OCI-LY3 (cell line): ENCODE measurements around the gene WIZ.

Experiments used
- H2AFZ ChIP-seq: fragments of 200-600, 300-600 bp; shearing (Covaris generic); 2 replicates; pipeline ENCODE4 v1.6.0; 2014; ENCODE audit warnings: antibody characterized with exemption, low read depth, low read length
- H3K27ac ChIP-seq: fragments of 200-600, 300-600 bp; sonication (generic); 2 replicates; pipeline ENCODE4 v1.5.1; 2014; ENCODE audit warnings: mild to moderate bottlenecking, low read length, moderate library complexity, mixed read lengths
- H3K27me3 ChIP-seq: fragments of 200-600, 300-600 bp; sonication (generic); 2 replicates; pipeline ENCODE4 v1.6.1; 2014; ENCODE audit warnings: low read depth, low read length, mixed read lengths
- H3K36me3 ChIP-seq: fragments of 200-600, 300-600 bp; sonication (generic); replicated peaks from 2 replicates; pipeline ENCODE3; 2014; ENCODE audit warnings: low read depth, low read length, mixed read lengths
- H3K4me1 ChIP-seq: fragments of 300-600, 200-600 bp; sonication (generic); 2 replicates; pipeline ENCODE4 v1.6.1; 2014; ENCODE audit warnings: low read length, mixed read lengths
- H3K4me2 ChIP-seq: fragments of 200-600, 300-600 bp; sonication (generic); 2 replicates; pipeline ENCODE4 v1.6.1; 2014; ENCODE audit warnings: low read length, mixed read lengths
- H3K4me3 ChIP-seq: fragments of 300-600, 200-600 bp; sonication (generic); 2 replicates; pipeline ENCODE4 v1.5.1; 2014; ENCODE audit warnings: antibody characterized with exemption, mild to moderate bottlenecking, low read length, moderate library complexity
- H3K79me2 ChIP-seq: fragments of 300-600, 200-600 bp; shearing (Covaris generic); 2 replicates; pipeline ENCODE4 v1.6.1; 2014; ENCODE audit warnings: mild to moderate bottlenecking, low read length, mixed read lengths
- H3K9ac ChIP-seq: fragments of 300-600, 200-600 bp; shearing (Covaris generic); 2 replicates; pipeline ENCODE4 v1.6.0; 2014; ENCODE audit warnings: mild to moderate bottlenecking, low read length, moderate library complexity
- H3K9me3 ChIP-seq: fragments of 200-600, 300-600 bp; shearing (Covaris generic); 2 replicates; pipeline ENCODE4 v1.6.1; 2014; ENCODE audit warnings: low read length, mixed read lengths; ENCODE audit not compliant: insufficient read depth
- H4K20me1 ChIP-seq: fragments of 200-600, 300-600 bp; sonication (generic); 2 replicates; pipeline ENCODE4 v1.6.1; 2016; ENCODE audit warnings: low read length, mixed read lengths; ENCODE audit not compliant: insufficient read depth
- EZH2phosphoT487 ChIP-seq: fragments of 200-600 bp; shearing (Covaris generic); IDR thresholded peaks from 2 replicates; pipeline ENCODE4 v1.6.1; 2018; ENCODE audit warnings: antibody characterized with exemption, mixed run types, low read depth
- TF ChIP-seq, protein P1 (sequence below): fragments of 200-600, 300-600 bp; sonication (generic); IDR thresholded peaks from 2 replicates; pipeline ENCODE4 v1.5.1; 2014; ENCODE audit warnings: antibody characterized with exemption, low read length, low read depth

Gene WIZ

DNA sequence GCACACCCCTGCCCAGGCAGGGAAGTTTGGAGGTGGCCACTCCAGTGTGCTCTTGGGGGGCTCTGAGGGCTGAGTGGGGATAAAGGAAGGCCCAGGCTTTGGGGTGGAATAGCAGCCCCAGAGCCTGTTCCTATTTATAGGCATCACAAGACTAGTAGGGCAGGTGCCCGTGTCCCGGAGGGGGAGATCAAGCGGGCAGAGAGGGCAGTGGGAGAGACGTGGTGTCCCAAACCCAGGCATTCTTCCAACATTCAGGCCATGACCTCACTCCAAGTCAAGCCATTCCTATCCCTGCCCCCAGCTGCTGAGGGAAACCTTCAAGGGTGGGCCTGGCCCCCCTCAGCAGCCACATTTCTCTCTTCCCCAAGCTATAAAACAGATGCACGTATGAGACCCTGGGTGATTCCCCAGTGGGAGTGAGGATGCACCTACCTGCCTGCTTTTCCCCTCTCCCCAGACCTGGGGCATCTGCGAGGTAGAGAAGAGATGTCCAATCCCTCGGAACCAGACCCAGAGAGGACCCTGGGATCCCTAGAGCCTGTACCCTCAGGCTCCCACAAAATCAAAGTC lies 3.9 kb downstream of the WIZ start:
- Histone ChIP-seq H3K36me3 (no peaks in the 10 kb centered on the region), H3K79me2 (no peaks in the 10 kb centered on the region), H3K4me2 (no peak overlapping the region), H2AFZ (no peak overlapping the region), H3K4me3 (no peak overlapping the region), H4K20me1 (no peaks in the 10 kb centered on the region), H3K9ac (no peak overlapping the region), H3K27ac (no peak overlapping the region), H3K4me1 (peaks cover 20% of the 10 kb centered on the region), H3K9me3 (no peaks in the 10 kb centered on the region), H3K27me3 (no peaks in the 10 kb centered on the region)
- TF ChIP-seq, protein P1, sequence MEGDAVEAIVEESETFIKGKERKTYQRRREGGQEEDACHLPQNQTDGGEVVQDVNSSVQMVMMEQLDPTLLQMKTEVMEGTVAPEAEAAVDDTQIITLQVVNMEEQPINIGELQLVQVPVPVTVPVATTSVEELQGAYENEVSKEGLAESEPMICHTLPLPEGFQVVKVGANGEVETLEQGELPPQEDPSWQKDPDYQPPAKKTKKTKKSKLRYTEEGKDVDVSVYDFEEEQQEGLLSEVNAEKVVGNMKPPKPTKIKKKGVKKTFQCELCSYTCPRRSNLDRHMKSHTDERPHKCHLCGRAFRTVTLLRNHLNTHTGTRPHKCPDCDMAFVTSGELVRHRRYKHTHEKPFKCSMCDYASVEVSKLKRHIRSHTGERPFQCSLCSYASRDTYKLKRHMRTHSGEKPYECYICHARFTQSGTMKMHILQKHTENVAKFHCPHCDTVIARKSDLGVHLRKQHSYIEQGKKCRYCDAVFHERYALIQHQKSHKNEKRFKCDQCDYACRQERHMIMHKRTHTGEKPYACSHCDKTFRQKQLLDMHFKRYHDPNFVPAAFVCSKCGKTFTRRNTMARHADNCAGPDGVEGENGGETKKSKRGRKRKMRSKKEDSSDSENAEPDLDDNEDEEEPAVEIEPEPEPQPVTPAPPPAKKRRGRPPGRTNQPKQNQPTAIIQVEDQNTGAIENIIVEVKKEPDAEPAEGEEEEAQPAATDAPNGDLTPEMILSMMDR = no peak
- no peak for TF ChIP-seq EZH2phosphoT487

DNA sequence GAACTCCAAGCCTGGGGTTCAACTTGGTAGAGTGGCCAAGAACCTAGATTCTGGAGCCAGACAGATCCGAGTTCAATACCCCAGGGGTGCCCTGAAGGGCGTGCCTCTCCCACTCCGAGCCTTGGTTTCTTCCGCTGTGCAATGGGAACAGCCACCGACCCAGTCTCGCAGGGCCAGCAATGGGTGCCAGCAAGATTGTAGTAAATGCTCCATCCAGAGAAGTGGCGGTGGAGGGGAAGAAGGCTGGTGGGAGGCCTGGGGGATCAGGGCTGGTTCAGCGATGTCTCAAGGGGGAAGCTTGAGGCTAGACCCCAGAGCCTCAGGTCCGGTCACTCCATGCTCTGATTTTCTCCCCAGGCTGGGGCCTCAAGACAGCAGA lies 4.5 kb downstream of the WIZ start:
- H4K20me1 ChIP-seq = no peaks in the 10 kb centered on the region
- TF ChIP-seq, protein P1 = no peak
- TF ChIP-seq EZH2phosphoT487 = no peak
- H3K9ac ChIP-seq = no peak overlapping the region
- H3K9me3 ChIP-seq = no peaks in the 10 kb centered on the region
- H3K79me2 ChIP-seq = no peaks in the 10 kb centered on the region
- H2AFZ ChIP-seq = no peak overlapping the region
- H3K4me3 ChIP-seq = no peak overlapping the region
- no peak overlapping the region for H3K4me2 ChIP-seq
- no peaks in the 10 kb centered on the region for H3K36me3 ChIP-seq
- peaks cover 20% of the 10 kb centered on the region for H3K4me1 ChIP-seq
- H3K27me3 ChIP-seq = no peaks in the 10 kb centered on the region
- no peak overlapping the region for H3K27ac ChIP-seq

DNA sequence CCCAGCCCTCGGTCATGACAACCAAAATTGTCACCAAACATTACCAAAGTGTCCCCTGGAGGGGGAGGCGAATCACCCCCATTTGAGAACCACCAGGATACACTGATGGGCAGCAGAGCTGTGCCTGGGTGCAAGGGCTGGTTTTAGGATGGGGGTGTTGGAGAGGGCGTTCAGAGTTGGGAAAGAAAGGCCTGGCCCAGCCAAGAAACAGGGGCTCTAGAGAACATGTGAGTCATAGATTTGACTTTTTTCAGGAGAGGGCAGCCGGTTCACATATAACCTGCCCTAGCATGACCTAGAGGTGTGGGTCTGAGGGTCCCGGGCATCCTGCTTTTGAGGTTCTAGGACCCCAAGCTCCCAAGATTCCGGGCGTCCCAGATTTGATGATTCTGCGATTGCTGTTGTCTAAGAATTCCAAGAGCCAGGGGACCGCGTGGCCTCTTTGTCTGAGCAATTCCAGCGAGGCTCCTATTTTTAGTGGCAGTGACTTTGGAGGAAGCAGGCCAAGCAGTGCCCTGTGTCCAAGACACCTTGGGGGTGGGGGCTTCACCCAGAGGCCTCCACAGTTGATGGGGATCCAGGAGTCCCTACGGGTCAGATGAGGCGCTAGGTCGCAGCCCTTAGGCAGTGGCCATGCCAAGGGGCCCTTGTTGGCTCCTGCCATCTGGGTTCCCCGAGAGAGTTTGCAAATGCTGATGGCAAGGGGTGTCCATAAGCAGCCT lies 5.1 kb downstream of the WIZ start:
- H3K4me1 ChIP-seq = peaks cover 18% of the 10 kb centered on the region
- H3K79me2 ChIP-seq = no peaks in the 10 kb centered on the region
- no peak overlapping the region for H3K4me2 ChIP-seq
- TF ChIP-seq EZH2phosphoT487 = no peak
- TF ChIP-seq, protein P1 = no peak
- H3K9ac ChIP-seq = no peak overlapping the region
- H4K20me1 ChIP-seq = no peaks in the 10 kb centered on the region
- no peak overlapping the region for H3K27ac ChIP-seq
- no peaks in the 10 kb centered on the region for H3K36me3 ChIP-seq
- H3K27me3 ChIP-seq = no peaks in the 10 kb centered on the region
- no peaks in the 10 kb centered on the region for H3K9me3 ChIP-seq
- H2AFZ ChIP-seq = no peak overlapping the region
- H3K4me3 ChIP-seq = no peak overlapping the region

DNA sequence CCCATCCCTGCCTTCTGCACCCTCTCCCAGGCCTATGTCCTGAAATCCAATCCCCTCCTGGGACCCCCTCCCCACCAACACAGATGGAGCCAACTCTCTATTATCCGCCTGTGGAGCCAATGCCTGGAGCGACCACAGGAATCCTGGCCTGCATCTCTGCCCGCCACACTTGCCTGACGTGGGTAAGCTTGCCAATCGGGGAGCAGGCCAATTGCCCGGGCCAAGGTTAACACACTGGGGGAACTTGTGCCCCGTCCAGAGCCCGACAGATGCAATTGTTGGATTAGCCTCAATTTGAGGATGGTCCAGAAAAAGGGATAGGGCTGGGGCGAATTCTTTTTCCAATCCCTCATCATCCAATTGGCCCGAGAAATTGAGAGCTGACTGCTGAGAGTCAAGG lies 5.9 kb downstream of the WIZ start:
- no peak overlapping the region for H3K27ac ChIP-seq
- H3K4me1 ChIP-seq = peaks cover 16% of the 10 kb centered on the region
- H4K20me1 ChIP-seq = no peaks in the 10 kb centered on the region
- TF ChIP-seq EZH2phosphoT487 = no peak
- TF ChIP-seq, protein P1 = no peak
- no peaks in the 10 kb centered on the region for H3K27me3 ChIP-seq
- no peaks in the 10 kb centered on the region for H3K79me2 ChIP-seq
- H2AFZ ChIP-seq = no peak overlapping the region
- no peaks in the 10 kb centered on the region for H3K36me3 ChIP-seq
- H3K9ac ChIP-seq = no peak overlapping the region
- H3K4me3 ChIP-seq = no peak overlapping the region
- no peaks in the 10 kb centered on the region for H3K9me3 ChIP-seq
- H3K4me2 ChIP-seq = no peak overlapping the region
